Measurements from ENCODE around the gene KCNT1. TPM values are rescaled to one million over a fixed set of nuclear protein-coding genes. Genes with fewer than 3 reads are reported as not detected.

The KCNT1 gene
- total and polyA plus RNA-seq, 10 of the 15 experiments (the other 5 are each of a cell fraction or from before 2014, with no cell fraction given), result not detected

GRCh38 chr9:135670721-135671590 is 31.0 kb upstream of the KCNT1 start:
- Histone ChIP-seq H3K4me1 (ENCODE audit: control insufficient read depth, insufficient read depth, low read length) (no peaks in the 10 kb centered on the region), H3K9ac (ENCODE audit: control insufficient read depth, insufficient read depth, low read length) (no peak overlapping the region), H3K36me3 (ENCODE audit: control insufficient read depth in 2 of 2, insufficient read depth in 2 of 2, low read length in 1 of 2) (no peaks in the 10 kb centered on the region), H4K20me1 (ENCODE audit: control insufficient read depth, insufficient read depth) (no peaks in the 10 kb centered on the region), H3K9me3 (replicated peaks; ENCODE audit: control insufficient read depth, insufficient read depth, low read length) (no peaks in the 10 kb centered on the region), H3K27ac (ENCODE audit: control insufficient read depth, insufficient read depth) (no peak overlapping the region), H2AFZ (ENCODE audit: control insufficient read depth, low read depth, low read length) (no peak overlapping the region), H3K4me3 (no peak overlapping the region), H3K27me3 (replicated peaks in 1 of 2; ENCODE audit: control insufficient read depth in 2 of 2, insufficient read depth in 2 of 2, low read length in 1 of 2) (no peaks in the 10 kb centered on the region), H3K79me2 (ENCODE audit: control insufficient read depth, insufficient read depth, low read length) (no peaks in the 10 kb centered on the region), H3K4me2 (ENCODE audit: control insufficient read depth, insufficient read depth) (no peak overlapping the region)
- CTCF ChIA-PET, result no interaction called here
- TF ChIP-seq, protein P1, sequence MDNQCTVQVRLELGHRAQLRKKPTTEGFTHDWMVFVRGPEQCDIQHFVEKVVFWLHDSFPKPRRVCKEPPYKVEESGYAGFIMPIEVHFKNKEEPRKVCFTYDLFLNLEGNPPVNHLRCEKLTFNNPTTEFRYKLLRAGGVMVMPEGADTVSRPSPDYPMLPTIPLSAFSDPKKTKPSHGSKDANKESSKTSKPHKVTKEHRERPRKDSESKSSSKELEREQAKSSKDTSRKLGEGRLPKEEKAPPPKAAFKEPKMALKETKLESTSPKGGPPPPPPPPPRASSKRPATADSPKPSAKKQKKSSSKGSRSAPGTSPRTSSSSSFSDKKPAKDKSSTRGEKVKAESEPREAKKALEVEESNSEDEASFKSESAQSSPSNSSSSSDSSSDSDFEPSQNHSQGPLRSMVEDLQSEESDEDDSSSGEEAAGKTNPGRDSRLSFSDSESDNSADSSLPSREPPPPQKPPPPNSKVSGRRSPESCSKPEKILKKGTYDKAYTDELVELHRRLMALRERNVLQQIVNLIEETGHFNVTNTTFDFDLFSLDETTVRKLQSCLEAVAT (IDR thresholded peaks at IDR 0.05), result no peak
- no peak for TF ChIP-seq MYB (IDR thresholded peaks at IDR 0.05; ENCODE audit: borderline replicate concordance, low read depth, low read length)
- no peak for TF ChIP-seq POLR2AphosphoS5 (IDR thresholded peaks at IDR 0.05; ENCODE audit: low read length)
- no peak for TF ChIP-seq RBBP5 (conservative IDR thresholded peaks at IDR 0.05)
- no peak for TF ChIP-seq EED (IDR thresholded peaks at IDR 0.05; ENCODE audit: low read depth)
- no peak for TF ChIP-seq LARP7 (IDR thresholded peaks at IDR 0.05)
- TF ChIP-seq SIX5 (IDR thresholded peaks at IDR 0.05; ENCODE audit: low read depth, low read length, severe bottlenecking), result no peak
- no peak for TF ChIP-seq GATAD2B (conservative IDR thresholded peaks at IDR 0.05; ENCODE audit: low read depth)
- no peak for TF ChIP-seq ZSCAN29 (IDR thresholded peaks at IDR 0.05)
- TF ChIP-seq, protein P2, sequence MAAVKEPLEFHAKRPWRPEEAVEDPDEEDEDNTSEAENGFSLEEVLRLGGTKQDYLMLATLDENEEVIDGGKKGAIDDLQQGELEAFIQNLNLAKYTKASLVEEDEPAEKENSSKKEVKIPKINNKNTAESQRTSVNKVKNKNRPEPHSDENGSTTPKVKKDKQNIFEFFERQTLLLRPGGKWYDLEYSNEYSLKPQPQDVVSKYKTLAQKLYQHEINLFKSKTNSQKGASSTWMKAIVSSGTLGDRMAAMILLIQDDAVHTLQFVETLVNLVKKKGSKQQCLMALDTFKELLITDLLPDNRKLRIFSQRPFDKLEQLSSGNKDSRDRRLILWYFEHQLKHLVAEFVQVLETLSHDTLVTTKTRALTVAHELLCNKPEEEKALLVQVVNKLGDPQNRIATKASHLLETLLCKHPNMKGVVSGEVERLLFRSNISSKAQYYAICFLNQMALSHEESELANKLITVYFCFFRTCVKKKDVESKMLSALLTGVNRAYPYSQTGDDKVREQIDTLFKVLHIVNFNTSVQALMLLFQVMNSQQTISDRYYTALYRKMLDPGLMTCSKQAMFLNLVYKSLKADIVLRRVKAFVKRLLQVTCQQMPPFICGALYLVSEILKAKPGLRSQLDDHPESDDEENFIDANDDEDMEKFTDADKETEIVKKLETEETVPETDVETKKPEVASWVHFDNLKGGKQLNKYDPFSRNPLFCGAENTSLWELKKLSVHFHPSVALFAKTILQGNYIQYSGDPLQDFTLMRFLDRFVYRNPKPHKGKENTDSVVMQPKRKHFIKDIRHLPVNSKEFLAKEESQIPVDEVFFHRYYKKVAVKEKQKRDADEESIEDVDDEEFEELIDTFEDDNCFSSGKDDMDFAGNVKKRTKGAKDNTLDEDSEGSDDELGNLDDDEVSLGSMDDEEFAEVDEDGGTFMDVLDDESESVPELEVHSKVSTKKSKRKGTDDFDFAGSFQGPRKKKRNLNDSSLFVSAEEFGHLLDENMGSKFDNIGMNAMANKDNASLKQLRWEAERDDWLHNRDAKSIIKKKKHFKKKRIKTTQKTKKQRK (IDR thresholded peaks at IDR 0.05; ENCODE audit: low read depth, low read length), result no peak
- no peak for TF ChIP-seq NRF1 (conservative IDR thresholded peaks at IDR 0.05; ENCODE audit: low read depth, low read length)
- no peak for TF ChIP-seq NR2C2 (IDR thresholded peaks at IDR 0.05; ENCODE audit: borderline replicate concordance, control insufficient read depth, insufficient read length, low read depth)
- no peak for TF ChIP-seq STAT3 (IDR thresholded peaks at IDR 0.05; ENCODE audit: low read depth, low read length)
- TF ChIP-seq RCOR1 (conservative IDR thresholded peaks at IDR 0.05; ENCODE audit: low read depth, low read length), result no peak
- no peak for TF ChIP-seq IKZF2 (IDR thresholded peaks at IDR 0.05)
- TF ChIP-seq CHD4 (IDR thresholded peaks at IDR 0.05), result no peak
- no peak for TF ChIP-seq ZBTB40 (IDR thresholded peaks at IDR 0.05; ENCODE audit: borderline replicate concordance)
- FAIRE-seq (no peak), ATAC-seq (no peak), DNase-seq (ENCODE audit: low read depth, low spot score) (no peak)
- BruUV-seq (replicated peaks), result no TSS peak
- WGBS (ENCODE audit: insufficient coverage, insufficient replicate concordance, low lambda C conversion rate, missing lambda C conversion rate), result 55% methylated on average over 41 of the region's 41 CpGs
- in situ Hi-C loops (cut with MboI), result no loop called here
- SMC1A ChIA-PET (ENCODE audit: uncharacterized antibody, unreplicated experiment), result no interaction called here
- RAD21 ChIA-PET (ENCODE audit: unreplicated experiment), result no interaction called here
- POLR2A ChIA-PET, result no interaction called here
- intact Hi-C loops (cut with micrococcal nuclease; ENCODE audit: unreplicated experiment), result no loop called here

Measured in GM12878 (cell line).